ENCODE results near the gene ABLIM1.

GRCh38 chr10:114686013-114686412 lies 27.9 kb upstream of the ABLIM1 start:
- TF ChIP-seq POLR2A (IDR thresholded peaks at IDR 0.05), result no peak
- TF ChIP-seq, protein P1, sequence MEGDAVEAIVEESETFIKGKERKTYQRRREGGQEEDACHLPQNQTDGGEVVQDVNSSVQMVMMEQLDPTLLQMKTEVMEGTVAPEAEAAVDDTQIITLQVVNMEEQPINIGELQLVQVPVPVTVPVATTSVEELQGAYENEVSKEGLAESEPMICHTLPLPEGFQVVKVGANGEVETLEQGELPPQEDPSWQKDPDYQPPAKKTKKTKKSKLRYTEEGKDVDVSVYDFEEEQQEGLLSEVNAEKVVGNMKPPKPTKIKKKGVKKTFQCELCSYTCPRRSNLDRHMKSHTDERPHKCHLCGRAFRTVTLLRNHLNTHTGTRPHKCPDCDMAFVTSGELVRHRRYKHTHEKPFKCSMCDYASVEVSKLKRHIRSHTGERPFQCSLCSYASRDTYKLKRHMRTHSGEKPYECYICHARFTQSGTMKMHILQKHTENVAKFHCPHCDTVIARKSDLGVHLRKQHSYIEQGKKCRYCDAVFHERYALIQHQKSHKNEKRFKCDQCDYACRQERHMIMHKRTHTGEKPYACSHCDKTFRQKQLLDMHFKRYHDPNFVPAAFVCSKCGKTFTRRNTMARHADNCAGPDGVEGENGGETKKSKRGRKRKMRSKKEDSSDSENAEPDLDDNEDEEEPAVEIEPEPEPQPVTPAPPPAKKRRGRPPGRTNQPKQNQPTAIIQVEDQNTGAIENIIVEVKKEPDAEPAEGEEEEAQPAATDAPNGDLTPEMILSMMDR (IDR thresholded peaks at IDR 0.05), result no peak
